ENCODE measurements around the gene NHP2. TPM values are rescaled to one million over a fixed set of nuclear protein-coding genes. Genes with fewer than 3 reads are reported as not detected.
"Not testable (repeated sequence)": the region's sequence is repeated elsewhere in the genome, so short reads cannot be mapped to it uniquely, and the experiment has no call there.

Gene NHP2
- total RNA-seq, 4 donors from 2014 or later = 49.5 to 75.9 (median 62.0) TPM

- Histone ChIP-seq H3K9me3 (no peaks in the 10 kb centered on the region), H3K4me1 (no peaks in the 10 kb centered on the region), H3K36me3 (peaks cover 0 to 60% (median 0%) of the 10 kb centered on the region in 3 donors), H3K27ac (no peak overlapping the region), H3K4me3 (no peak overlapping the region), H3K27me3 (no peaks in the 10 kb centered on the region)
- TF ChIP-seq POLR2A (IDR thresholded peaks at IDR 0.05) (no peak), CTCF (IDR thresholded peaks at IDR 0.05) (no peak)
- peak in 1 of 3 donors; percentile 42 for DNase-seq
Measured at GRCh38 chr5:178137991-178138390, 15.7 kb downstream of the NHP2 start.

GRCh38 chr5:178136990-178137389 is 16.7 kb downstream of the NHP2 start:
- Histone ChIP-seq H3K4me3 (no peak overlapping the region), H3K36me3 (peaks cover 0 to 50% (median 0%) of the 10 kb centered on the region in 3 donors), H3K27me3 (no peaks in the 10 kb centered on the region), H3K27ac (no peak overlapping the region), H3K4me1 (peaks cover 0 to 5% (median 0%) of the 10 kb centered on the region in 4 donors), H3K9me3 (no peaks in the 10 kb centered on the region)
- TF ChIP-seq CTCF (IDR thresholded peaks at IDR 0.05) (no peak), POLR2A (IDR thresholded peaks at IDR 0.05) (no peak)
- DNase-seq = peak in 1 of 3 donors; percentile 27

GRCh38 chr5:178131446-178131996 is 22.2 kb downstream of the NHP2 start:
- H3K4me3 ChIP-seq = peak overlapping the region; percentile 62 to 77 (median 74)
- H3K4me1 ChIP-seq = peaks cover 0 to 15% (median 0%) of the 10 kb centered on the region in 4 donors
- DNase-seq = no peak
- TF ChIP-seq CTCF (IDR thresholded peaks at IDR 0.05) (no peak), POLR2A (IDR thresholded peaks at IDR 0.05) (no peak)
- H3K9me3 ChIP-seq = no peaks in the 10 kb centered on the region
- H3K27me3 ChIP-seq = no peaks in the 10 kb centered on the region
- peaks cover 0 to 21% (median 0%) of the 10 kb centered on the region in 3 donors for H3K36me3 ChIP-seq
- peak overlapping the region; percentile 85 to 90 (median 86) for H3K27ac ChIP-seq

GRCh38 chr5:178130576-178131445 is 22.9 kb downstream of the NHP2 start, which contains the start of gene RMND5B:
Gene RMND5B (plus strand): TSS chr5:178131014. CDS start chr5:178138120, 7,106 bp downstream.
- Histone ChIP-seq H3K27ac (peak within 1 kb of the TSS; percentile 85 to 90 (median 86)), H3K4me1 (peaks cover 0 to 15% (median 0%) of the 10 kb centered on the region in 4 donors), H3K4me3 (peak within 1 kb of the TSS; percentile 62 to 77 (median 74)), H3K9me3 (no peaks in the 10 kb centered on the region), H3K36me3 (peaks cover 0 to 17% (median 0%) of the 10 kb centered on the region in 3 donors), H3K27me3 (no peaks in the 10 kb centered on the region)
- peak in 1 of 6 experiments; percentile 6 for TF ChIP-seq CTCF (IDR thresholded peaks at IDR 0.05)
- TF ChIP-seq POLR2A (IDR thresholded peaks at IDR 0.05) = peak; percentile 58 to 79
- peak; percentile 77 to 92 (median 92) for DNase-seq

- peak overlapping the region; percentile 85 to 90 (median 86) for H3K27ac ChIP-seq
- DNase-seq, H3K9me3 ChIP-seq, H3K27me3 ChIP-seq: not testable (repeated sequence)
- H3K4me3 ChIP-seq = peak overlapping the region; percentile 62 to 77 (median 74)
- H3K36me3 ChIP-seq = peaks cover 0 to 11% (median 0%) of the 10 kb centered on the region in 3 donors
- peaks cover 0 to 15% (median 0%) of the 10 kb centered on the region in 4 donors for H3K4me1 ChIP-seq
Measured at GRCh38 chr5:178130234-178130575, 23.5 kb downstream of the NHP2 start.

GRCh38 chr5:178129296-178129695 is 24.4 kb downstream of the NHP2 start:
- Histone ChIP-seq H3K36me3 (peaks cover 0 to 8% (median 0%) of the 10 kb centered on the region in 3 donors), H3K4me3 (no peak overlapping the region), H3K27me3 (no peaks in the 10 kb centered on the region), H3K4me1 (peaks cover 0 to 15% (median 0%) of the 10 kb centered on the region in 4 donors), H3K27ac (no peak overlapping the region), H3K9me3 (no peaks in the 10 kb centered on the region)
- TF ChIP-seq CTCF (IDR thresholded peaks at IDR 0.05) = no peak
- no peak for TF ChIP-seq POLR2A (IDR thresholded peaks at IDR 0.05)
- no peak for DNase-seq

- peaks cover 0 to 16% (median 0%) of the 10 kb centered on the region in 4 donors for H3K4me1 ChIP-seq
- not testable (repeated sequence) for H3K4me3 ChIP-seq, DNase-seq, H3K27me3 ChIP-seq, H3K9me3 ChIP-seq, H3K36me3 ChIP-seq, H3K27ac ChIP-seq
Measured at GRCh38 chr5:178127300-178128009, 26.2 kb downstream of the NHP2 start.

Measured in Peyer's patch (tissue), 4 donors.